ACC112 (cell line): ENCODE data around the gene MPV17L2.
A peak's percentile ranks its signal among the peaks of the same experiment; 100 is the strongest.
"Not testable (repeated sequence)": the region's sequence is repeated elsewhere in the genome, so short reads cannot be mapped to it uniquely, and the experiment has no call there.

Experiments
- H2AFZ ChIP-seq: fragments of 200-600 bp; sonication (generic); one replicate; pipeline ENCODE4 v1.6.0; 2017; ENCODE audit warnings: antibody characterized with exemption, low read length; ENCODE audit not compliant: unreplicated experiment
- H3K27ac ChIP-seq: fragments of 200-600 bp; sonication (generic); 2 replicates; pipeline ENCODE4 v1.5.1; 2014; ENCODE audit warnings: low read depth, mild to moderate bottlenecking, antibody characterized with exemption, low read length, moderate library complexity
- H3K27me3 ChIP-seq: fragments of 200-600 bp; sonication (generic); 2 replicates; pipeline ENCODE4 v1.6.1; 2014; ENCODE audit warnings: mild to moderate bottlenecking, antibody characterized with exemption, low read length, moderate library complexity, mixed read lengths; ENCODE audit not compliant: insufficient read depth
- H3K36me3 ChIP-seq: fragments of 200-600 bp; sonication (generic); 2 replicates; pipeline ENCODE4 v1.6.1; 2016; ENCODE audit warnings: mild to moderate bottlenecking, antibody characterized with exemption, low read length, moderate library complexity, mixed read lengths; ENCODE audit not compliant: insufficient read depth
- H3K4me1 ChIP-seq: fragments of 200-600 bp; sonication (generic); one replicate; pipeline ENCODE4 v1.6.1; 2016; ENCODE audit warnings: low read length, mixed read lengths; ENCODE audit not compliant: insufficient read depth, unreplicated experiment, control insufficient read depth
- H3K4me3 ChIP-seq: fragments of 200-600 bp; sonication (generic); 2 replicates; pipeline ENCODE4 v1.5.1; 2014; ENCODE audit warnings: mild to moderate bottlenecking, low read depth, low read length
- H3K79me2 ChIP-seq: fragments of 200-600 bp; sonication (generic); one replicate; pipeline ENCODE4 v1.6.0; 2016; ENCODE audit warnings: low read length; ENCODE audit not compliant: control insufficient read depth, unreplicated experiment, insufficient read depth

MPV17L2 gene

GRCh38 chr19:18153556-18154134 is 39.4 kb upstream of the MPV17L2 start:
- H3K4me1 ChIP-seq = peaks cover 10% of the 10 kb centered on the region
- H3K36me3 ChIP-seq = no peaks in the 10 kb centered on the region
- H3K4me3 ChIP-seq = peak overlapping the region; percentile 87
- H2AFZ ChIP-seq = peak overlapping the region; percentile 10
- H3K27ac ChIP-seq = no peak overlapping the region
- no peaks in the 10 kb centered on the region for H3K27me3 ChIP-seq
- H3K79me2 ChIP-seq = peaks cover 9% of the 10 kb centered on the region

- no peak overlapping the region for H3K27ac ChIP-seq
- H3K79me2 ChIP-seq = peaks cover 9% of the 10 kb centered on the region
- H3K4me3 ChIP-seq = no peak overlapping the region
- peaks cover 10% of the 10 kb centered on the region for H3K4me1 ChIP-seq
- H2AFZ ChIP-seq = no peak overlapping the region
- no peaks in the 10 kb centered on the region for H3K27me3 ChIP-seq
- no peaks in the 10 kb centered on the region for H3K36me3 ChIP-seq
Observed at GRCh38 chr19:18155095-18156087, 37.6 kb upstream of the MPV17L2 start.

DNA sequence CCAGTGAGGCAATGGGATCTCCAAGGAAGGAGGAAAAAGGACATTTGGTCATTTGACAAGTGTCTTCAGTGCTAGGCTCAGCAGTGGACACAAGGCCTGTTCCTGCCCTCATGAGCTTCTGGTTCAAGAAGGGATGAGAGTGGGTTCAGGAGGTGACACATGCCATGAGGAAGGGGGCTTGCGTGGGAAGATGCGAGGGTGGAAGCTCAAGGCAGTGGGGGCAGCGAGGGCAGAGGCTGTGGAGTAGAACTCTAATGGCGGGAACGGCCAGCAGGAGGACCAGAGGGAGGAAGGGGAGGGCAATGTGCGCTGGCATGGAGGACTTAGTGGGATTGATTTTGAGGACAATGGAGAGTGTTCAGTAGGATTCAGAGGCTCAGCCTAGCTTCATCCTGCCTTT is 36.8 kb upstream of the MPV17L2 start:
- no peak overlapping the region for H3K4me3 ChIP-seq
- no peaks in the 10 kb centered on the region for H3K27me3 ChIP-seq
- peaks cover 10% of the 10 kb centered on the region for H3K4me1 ChIP-seq
- H2AFZ ChIP-seq = no peak overlapping the region
- H3K27ac ChIP-seq = no peak overlapping the region
- no peaks in the 10 kb centered on the region for H3K36me3 ChIP-seq
- peaks cover 9% of the 10 kb centered on the region for H3K79me2 ChIP-seq

- Histone ChIP-seq H3K27ac (no peak overlapping the region), H3K27me3 (no peaks in the 10 kb centered on the region), H2AFZ (no peak overlapping the region), H3K79me2 (peaks cover 9% of the 10 kb centered on the region), H3K4me3 (no peak overlapping the region), H3K36me3 (no peaks in the 10 kb centered on the region), H3K4me1 (peaks cover 10% of the 10 kb centered on the region)
Observed at GRCh38 chr19:18156841-18157464, 36.1 kb upstream of the MPV17L2 start.

- H2AFZ ChIP-seq = no peak overlapping the region
- H3K27ac ChIP-seq = no peak overlapping the region
- no peaks in the 10 kb centered on the region for H3K36me3 ChIP-seq
- no peak overlapping the region for H3K4me3 ChIP-seq
- peaks cover 9% of the 10 kb centered on the region for H3K79me2 ChIP-seq
- H3K27me3 ChIP-seq = no peaks in the 10 kb centered on the region
- peaks cover 10% of the 10 kb centered on the region for H3K4me1 ChIP-seq
Observed at GRCh38 chr19:18157465-18158063, 35.5 kb upstream of the MPV17L2 start.

DNA sequence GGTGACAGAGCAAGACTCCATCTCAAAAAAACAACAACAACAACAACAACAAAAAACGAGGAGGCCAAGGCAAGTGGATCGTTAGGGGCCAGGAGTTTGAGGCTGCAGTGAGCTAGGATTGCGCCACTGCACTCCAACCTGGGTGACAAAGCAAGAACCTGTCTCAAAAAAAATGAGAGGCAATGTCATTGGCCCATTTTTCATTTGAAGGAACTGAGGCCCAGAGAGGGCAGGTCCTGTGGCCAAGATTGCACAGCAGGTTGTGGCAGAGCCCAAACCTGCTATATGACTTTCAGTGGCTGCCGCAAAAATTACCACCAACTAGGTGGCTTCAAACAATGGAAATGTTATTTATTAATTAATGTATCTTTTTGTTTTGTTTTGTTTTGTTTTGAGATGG is 34.6 kb upstream of the MPV17L2 start:
- Histone ChIP-seq H3K4me1 (peaks cover 10% of the 10 kb centered on the region), H2AFZ (no peak overlapping the region), H3K27ac (no peak overlapping the region), H3K4me3 (no peak overlapping the region), H3K36me3 (no peaks in the 10 kb centered on the region), H3K79me2 (peaks cover 9% of the 10 kb centered on the region), H3K27me3 (no peaks in the 10 kb centered on the region)

DNA sequence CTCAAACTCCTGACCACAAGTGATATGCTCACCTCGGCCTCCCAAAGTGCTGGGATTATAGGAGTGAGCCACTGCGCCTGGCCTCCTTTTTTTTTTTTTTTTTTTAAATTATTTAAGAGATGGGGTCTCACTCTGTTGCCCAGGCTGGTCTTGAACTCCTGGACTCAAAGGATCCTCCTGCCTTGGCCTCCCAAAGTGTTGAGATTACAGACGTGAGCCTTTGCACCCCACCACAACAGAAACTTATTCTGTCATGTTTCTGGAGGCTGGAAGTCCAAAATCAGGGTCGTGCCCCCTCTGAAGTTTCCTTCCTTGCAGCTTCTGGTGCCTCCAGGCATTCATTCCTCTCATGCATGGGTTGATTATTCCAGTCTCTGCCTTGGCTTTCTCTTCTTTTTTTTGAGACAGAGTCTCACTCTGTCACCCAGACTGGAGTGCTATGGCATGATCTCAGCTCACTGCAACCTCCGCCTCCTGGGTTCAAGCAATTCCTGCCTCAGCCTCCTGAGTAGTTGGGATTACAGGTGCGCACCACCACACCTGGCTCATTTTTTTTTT is 33.9 kb upstream of the MPV17L2 start:
- not testable (repeated sequence) for H3K27ac ChIP-seq, H3K4me3 ChIP-seq, H2AFZ ChIP-seq, H3K27me3 ChIP-seq, H3K4me1 ChIP-seq, H3K79me2 ChIP-seq, H3K36me3 ChIP-seq

DNA sequence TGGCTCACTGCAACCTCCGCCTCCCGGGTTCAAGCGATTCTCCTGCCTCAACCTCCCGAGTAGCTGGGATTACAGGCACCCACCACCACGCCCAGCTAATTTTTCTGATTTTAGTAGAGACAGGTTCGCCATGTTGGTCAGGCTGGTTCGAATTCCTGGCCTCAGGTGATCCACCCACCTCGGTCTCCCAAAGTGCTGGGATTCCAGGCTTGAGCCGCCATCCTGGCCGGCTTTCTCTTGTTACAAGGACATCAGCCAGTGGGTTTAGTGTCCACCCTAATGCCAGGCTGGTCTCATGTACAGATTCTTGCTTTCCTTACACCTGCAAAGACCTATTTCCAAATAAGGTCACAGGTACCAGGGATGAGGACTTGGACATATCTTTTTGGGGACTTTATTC is 33.2 kb upstream of the MPV17L2 start:
- Histone ChIP-seq H2AFZ (no peak overlapping the region), H3K4me3 (no peak overlapping the region), H3K4me1 (peaks cover 10% of the 10 kb centered on the region), H3K36me3 (no peaks in the 10 kb centered on the region), H3K27me3 (no peaks in the 10 kb centered on the region), H3K27ac (no peak overlapping the region), H3K79me2 (peaks cover 3% of the 10 kb centered on the region)

DNA sequence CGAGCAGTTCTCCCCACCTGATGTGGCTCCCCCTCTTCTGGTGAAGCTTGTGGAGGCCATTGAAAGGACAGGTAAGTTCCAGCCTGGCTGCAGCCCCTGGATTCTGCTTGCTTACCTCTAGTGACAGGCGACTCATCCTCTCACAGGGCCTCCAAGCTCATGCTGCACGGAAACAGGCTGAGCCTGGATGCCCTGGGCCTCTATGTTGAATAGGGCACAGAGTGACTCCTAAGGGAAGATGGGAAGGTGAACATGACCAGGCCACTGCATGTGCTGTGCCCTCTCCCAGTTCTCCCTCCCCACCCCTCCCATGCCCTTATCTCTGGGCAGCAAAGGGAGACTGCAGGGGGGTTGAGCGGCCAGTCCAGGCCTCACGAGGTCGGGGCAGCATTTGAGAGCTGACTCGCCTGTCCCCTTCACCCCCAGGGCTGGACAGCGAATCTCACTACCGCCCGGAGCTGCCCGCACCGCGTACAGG is 32.5 kb upstream of the MPV17L2 start:
- H3K27ac ChIP-seq = no peak overlapping the region
- peak overlapping the region; percentile 57; the same call in 1 of the 2 replicates for H3K4me3 ChIP-seq

GRCh38 chr19:18160971-18161635 is 31.9 kb upstream of the MPV17L2 start:
- Histone ChIP-seq H3K27me3 (no peaks in the 10 kb centered on the region), H3K4me3 (peak overlapping the region; percentile 57), H3K27ac (no peak overlapping the region), H3K4me1 (peaks cover 10% of the 10 kb centered on the region), H3K36me3 (0 out of 2 replicates have a peak, but pooled peaks cover 3% of the 10 kb centered on the region), H3K79me2 (no peaks in the 10 kb centered on the region), H2AFZ (no peak overlapping the region)

More for the DNA sequence above, 32.5 kb upstream of the MPV17L2 start:
- H3K79me2 ChIP-seq = no peaks in the 10 kb centered on the region
- H3K4me1 ChIP-seq = peaks cover 10% of the 10 kb centered on the region
- no peaks in the 10 kb centered on the region for H3K27me3 ChIP-seq
- H3K36me3 ChIP-seq = 0 out of 2 replicates have a peak, but pooled peaks cover under 1% of the 10 kb centered on the region
- no peak overlapping the region for H2AFZ ChIP-seq
